Hepatocyte (in vitro differentiated cells): ENCODE results near the gene UGT1A1.

Experiments
- CTCF ChIP-seq: fragments of 200-600 bp; sonication (generic); IDR thresholded peaks from 2 replicates; pipeline ENCODE4 v1.5.1; 2016; ENCODE audit warnings: antibody characterized with exemption, mild to moderate bottlenecking; ENCODE audit not compliant: poor library complexity
- EZH2 ChIP-seq: fragments of 200-600 bp; sonication (generic); IDR thresholded peaks from 2 replicates; pipeline ENCODE4 v1.6.1; 2016; ENCODE audit warnings: antibody characterized with exemption, mild to moderate bottlenecking, borderline replicate concordance
- EZH2phosphoT487 ChIP-seq: fragments of 200-600 bp; sonication (generic); IDR thresholded peaks from one replicate; pipeline ENCODE4 v1.6.1; 2018; ENCODE audit warnings: antibody characterized with exemption, mild to moderate bottlenecking, low read depth, moderate library complexity; ENCODE audit not compliant: unreplicated experiment, severe bottlenecking

GRCh38 chr2:233712611-233713261 lies 47.3 kb upstream of the UGT1A1 start, which contains the start of gene UGT1A5:
- TF ChIP-seq CTCF = no peak
- TF ChIP-seq EZH2phosphoT487 = no peak
- no peak for TF ChIP-seq EZH2
